ENCODE measurements around the gene RIMS3.
A peak's percentile ranks its signal among the peaks of the same experiment; 100 is the strongest.
"Not testable (repeated sequence)": the region's sequence is repeated elsewhere in the genome, so short reads cannot be mapped to it uniquely, and the experiment has no call there.

RIMS3 gene

DNA sequence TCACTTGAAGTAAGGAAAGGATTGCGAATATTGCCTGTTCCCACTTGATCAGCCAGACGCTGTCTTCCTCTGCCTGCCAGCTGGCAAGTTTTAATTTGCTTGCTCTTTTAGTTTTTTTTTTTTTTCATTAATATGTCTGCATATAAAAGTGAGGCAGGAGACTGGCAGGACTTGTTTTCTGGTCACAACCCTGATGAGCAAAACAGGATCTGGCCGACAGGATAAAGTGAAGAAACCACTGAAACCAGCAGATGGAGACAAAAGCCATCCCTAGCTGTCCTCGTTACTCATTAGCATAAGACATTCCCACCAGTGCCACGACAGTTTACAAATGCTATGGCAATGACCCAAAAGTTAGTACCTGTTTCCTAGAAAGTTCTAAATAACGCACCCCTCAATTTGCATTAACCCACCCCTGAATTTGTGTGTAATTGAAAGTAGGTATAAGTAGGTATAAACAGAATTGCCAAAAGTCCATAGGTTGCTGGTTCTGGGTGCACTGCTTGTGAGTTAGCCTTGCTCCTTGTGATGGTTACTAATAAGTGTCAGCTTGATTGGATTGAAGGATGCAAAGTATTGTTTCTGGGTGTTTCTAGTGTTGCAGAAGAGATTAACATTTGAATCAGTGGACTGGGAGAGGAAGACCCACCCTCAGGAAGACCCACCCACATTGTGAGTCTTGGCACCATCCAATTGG lies 73.2 kb downstream of the RIMS3 start:
- DNase-seq = peak; percentile 15

DNA sequence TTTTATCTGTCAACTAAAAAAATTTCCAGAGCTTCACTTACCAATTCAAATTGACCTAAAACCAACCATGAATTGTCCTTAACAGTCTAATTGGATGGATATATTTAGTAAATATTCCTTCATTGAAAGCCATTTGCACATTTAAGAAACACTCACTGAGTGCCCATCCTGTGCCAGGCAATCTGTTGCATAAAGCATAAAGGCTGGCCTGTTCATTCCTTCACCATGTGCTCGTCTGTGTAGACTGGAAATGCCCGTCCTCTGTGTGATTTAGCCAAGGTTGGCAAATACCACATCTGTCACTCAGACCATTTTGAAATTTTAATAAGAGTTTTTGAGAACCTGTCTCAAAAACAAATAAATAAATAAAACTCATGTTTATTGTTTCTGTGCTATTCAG lies 76.9 kb downstream of the RIMS3 start:
- DNase-seq = no peak

DNA sequence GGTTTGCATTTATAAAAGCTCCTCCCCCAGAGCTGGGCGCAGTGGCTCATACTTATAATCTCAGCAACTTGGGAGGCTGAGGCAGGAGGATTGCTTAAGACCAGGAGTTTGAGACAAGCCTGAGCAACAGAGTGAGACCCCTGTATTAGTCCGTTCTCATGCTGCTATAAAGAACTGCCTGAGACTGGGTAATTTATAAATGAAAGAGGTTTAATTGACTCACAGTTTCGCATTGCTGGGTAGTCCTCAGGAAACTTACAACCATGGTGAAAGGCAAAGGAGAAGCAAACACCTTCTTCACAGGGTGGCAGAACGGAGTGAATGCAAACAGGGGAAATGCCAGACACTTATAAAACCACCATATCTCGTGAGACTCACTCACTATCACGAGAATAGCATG lies 81.5 kb downstream of the RIMS3 start:
- DNase-seq = no peak

DNA sequence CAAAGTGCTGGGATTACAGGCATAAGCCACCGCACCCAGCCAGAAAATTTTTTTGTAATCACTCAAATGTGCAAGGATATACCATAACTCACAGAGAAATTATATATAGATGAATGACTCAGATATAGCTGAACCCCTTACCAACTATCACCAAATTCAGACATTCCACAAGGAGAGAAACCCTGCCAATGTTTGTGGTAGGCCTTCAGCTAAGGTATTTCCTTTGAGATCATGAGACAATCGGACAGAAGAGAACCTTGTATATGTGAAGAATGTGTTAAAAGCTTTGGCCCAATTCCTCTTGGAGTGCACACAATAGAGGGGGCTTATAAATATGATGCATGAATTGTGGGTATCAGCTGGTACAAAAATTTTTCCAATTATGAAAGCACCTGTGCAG lies 83.4 kb downstream of the RIMS3 start:
- peak; percentile 55 for DNase-seq

DNA sequence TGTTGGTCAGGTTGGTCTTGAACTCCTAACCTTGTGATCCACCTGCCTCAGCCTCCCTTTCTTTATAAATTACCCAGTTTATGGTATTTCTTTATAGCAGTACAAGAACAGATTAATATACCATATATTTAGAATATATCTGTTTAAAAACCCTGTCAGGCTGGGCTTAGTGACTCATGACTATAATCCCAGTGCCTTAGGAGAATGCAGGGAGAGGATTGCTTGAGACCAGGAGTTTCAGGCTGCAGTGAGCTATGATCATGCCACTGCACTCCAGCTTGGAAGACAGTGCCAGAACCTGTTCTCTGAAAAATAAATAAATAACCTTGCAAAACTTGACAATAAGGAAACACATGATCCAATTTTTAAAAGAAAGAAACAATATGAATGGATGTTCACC lies 90.1 kb downstream of the RIMS3 start:
- no peak for DNase-seq

DNA sequence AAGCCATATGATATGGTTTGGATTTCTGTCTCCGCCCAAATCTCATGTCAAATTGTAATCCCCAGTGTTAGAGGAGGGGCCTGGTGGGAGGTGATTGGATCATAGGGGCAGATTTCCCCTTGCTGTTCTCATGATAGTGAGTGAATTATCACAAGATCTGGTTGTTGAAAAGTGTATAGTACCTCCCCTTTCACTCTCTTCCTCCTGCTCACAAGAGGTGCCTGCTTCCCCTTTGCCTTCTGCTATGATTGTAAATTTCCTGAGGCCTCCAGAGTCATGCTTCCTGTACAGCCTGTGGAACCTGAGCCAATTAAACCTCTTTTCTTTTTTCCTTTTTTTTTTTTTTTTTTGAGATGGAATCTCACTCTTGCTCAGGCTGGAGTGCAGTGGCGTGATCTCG lies 90.7 kb downstream of the RIMS3 start:
- not testable (repeated sequence) for DNase-seq
